ENCODE results near the gene MIS12. TPM values are rescaled to one million over a fixed set of nuclear protein-coding genes. Genes with fewer than 3 reads are reported as not detected.

MIS12 gene
- total RNA-seq, 1 experiment from 2014 or later: 10.6 TPM

DNA sequence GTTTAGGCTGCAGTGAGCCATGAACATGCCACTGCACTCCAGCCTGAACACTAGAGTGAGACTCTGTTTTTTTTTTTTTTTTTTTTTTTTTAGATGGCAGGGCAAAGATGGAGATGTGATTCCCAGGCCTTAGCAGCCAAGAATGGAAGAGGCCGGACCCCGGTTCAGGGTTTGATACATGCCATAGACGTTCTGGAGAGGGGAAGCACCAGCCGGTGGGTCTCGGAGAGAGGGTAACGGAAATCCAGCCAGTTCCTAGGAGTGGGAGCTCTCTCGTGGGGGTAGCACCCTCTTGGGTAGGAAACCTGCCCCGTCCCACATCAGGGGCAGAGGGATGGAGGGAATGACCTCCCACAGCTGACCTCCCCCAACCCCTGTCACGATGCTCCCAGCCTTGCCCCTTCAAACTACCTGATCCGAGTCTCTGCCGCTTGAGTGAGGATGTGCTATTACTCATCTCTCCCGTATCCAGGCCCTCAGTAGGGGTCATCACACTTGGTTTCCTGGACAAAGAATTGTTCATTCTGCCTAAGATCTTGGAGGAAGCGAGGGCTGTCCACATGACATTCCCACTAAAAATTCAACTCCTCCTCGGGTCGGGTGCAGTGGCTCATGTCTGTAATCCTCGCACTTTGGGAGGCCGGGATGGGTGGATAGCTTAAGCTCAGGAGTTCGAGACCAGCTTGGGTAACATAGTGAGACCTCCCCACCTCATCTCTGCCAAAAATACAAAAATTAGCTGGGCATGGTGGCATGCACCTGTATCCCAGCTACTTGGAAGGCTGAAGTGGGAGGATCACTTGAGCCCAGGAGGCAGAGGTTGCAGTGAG is 47.3 kb downstream of the MIS12 start:
- Histone ChIP-seq H3K4me1 (ENCODE audit: insufficient read depth, low read length) (no peaks in the 10 kb centered on the region), H3K36me3 (ENCODE audit: low read depth, low read length) (no peaks in the 10 kb centered on the region), H2AFZ (ENCODE audit: low read length) (no peak overlapping the region), H3K9me2 (replicated peaks; ENCODE audit: low read length) (no peaks in the 10 kb centered on the region), H4K20me1 (ENCODE audit: low read length) (no peaks in the 10 kb centered on the region), H3K9me3 (ENCODE audit: low read length) (no peaks in the 10 kb centered on the region), H3K27ac (ENCODE audit: low read length) (no peak overlapping the region), H3F3A (ENCODE audit: low read length, unreplicated experiment) (no peaks in the 10 kb centered on the region), H3K27me3 (ENCODE audit: low read length) (no peaks in the 10 kb centered on the region), H3K4me2 (ENCODE audit: low read length) (no peak overlapping the region), H3K4me3 (ENCODE audit: low read length) (no peak overlapping the region), H3K79me2 (ENCODE audit: low read length) (no peaks in the 10 kb centered on the region), H3K9ac (ENCODE audit: low read length) (no peak overlapping the region)
- TF ChIP-seq EZH2phosphoT487 (IDR thresholded peaks at IDR 0.05; ENCODE audit: borderline replicate concordance, low read length) (no peak), EZH2 (IDR thresholded peaks at IDR 0.05; ENCODE audit: low read length, unreplicated experiment) (no peak)
- TF ChIP-seq, protein P1, sequence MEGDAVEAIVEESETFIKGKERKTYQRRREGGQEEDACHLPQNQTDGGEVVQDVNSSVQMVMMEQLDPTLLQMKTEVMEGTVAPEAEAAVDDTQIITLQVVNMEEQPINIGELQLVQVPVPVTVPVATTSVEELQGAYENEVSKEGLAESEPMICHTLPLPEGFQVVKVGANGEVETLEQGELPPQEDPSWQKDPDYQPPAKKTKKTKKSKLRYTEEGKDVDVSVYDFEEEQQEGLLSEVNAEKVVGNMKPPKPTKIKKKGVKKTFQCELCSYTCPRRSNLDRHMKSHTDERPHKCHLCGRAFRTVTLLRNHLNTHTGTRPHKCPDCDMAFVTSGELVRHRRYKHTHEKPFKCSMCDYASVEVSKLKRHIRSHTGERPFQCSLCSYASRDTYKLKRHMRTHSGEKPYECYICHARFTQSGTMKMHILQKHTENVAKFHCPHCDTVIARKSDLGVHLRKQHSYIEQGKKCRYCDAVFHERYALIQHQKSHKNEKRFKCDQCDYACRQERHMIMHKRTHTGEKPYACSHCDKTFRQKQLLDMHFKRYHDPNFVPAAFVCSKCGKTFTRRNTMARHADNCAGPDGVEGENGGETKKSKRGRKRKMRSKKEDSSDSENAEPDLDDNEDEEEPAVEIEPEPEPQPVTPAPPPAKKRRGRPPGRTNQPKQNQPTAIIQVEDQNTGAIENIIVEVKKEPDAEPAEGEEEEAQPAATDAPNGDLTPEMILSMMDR (conservative IDR thresholded peaks at IDR 0.05; ENCODE audit: low read depth, low read length): no peak
- BruUV-seq (replicated peaks): no TSS peak
- ATAC-seq: no peak
- CTCF ChIA-PET: no interaction called here
- POLR2A ChIA-PET (ENCODE audit: unreplicated experiment): no interaction called here
- DNase-seq: no peak
- intact Hi-C loops (cut with micrococcal nuclease): no loop called here

DNA sequence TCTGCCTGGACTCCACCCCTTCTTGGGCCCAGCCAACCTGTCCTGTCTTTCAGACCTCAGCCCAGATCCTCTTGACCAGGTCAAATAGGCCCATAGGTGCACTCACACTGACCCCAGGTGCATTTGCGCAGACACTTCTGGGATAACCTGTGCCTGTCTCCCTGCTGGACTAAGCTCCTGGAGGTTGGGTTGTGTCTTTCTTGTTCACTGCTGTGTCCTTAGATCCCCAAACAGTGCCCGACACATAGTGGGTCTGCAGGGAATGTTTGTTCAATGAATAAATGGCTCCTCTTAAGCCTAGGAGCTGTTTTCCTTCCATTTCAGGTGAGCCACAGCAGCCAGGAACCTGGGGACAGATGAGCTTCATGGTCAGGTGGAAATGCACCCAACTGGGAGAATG is 49.1 kb downstream of the MIS12 start:
- DNase-seq (no peak), ATAC-seq (no peak)
- no peak overlapping the region for H2AFZ ChIP-seq (ENCODE audit: low read length)
- BruUV-seq (replicated peaks): no TSS peak
- no peaks in the 10 kb centered on the region for H4K20me1 ChIP-seq (ENCODE audit: low read length)
- no peak overlapping the region for H3K4me2 ChIP-seq (ENCODE audit: low read length)
- no peak overlapping the region for H3K4me3 ChIP-seq (ENCODE audit: low read length)
- ChIA-PET POLR2A (ENCODE audit: unreplicated experiment) (no interaction called here), CTCF (no interaction called here)
- no peaks in the 10 kb centered on the region for H3F3A ChIP-seq (ENCODE audit: low read length, unreplicated experiment)
- H3K36me3 ChIP-seq (ENCODE audit: low read depth, low read length): no peaks in the 10 kb centered on the region
- intact Hi-C loops (cut with micrococcal nuclease): no loop called here
- no peaks in the 10 kb centered on the region for H3K9me3 ChIP-seq (ENCODE audit: low read length)
- no peaks in the 10 kb centered on the region for H3K4me1 ChIP-seq (ENCODE audit: insufficient read depth, low read length)
- TF ChIP-seq EZH2phosphoT487 (IDR thresholded peaks at IDR 0.05; ENCODE audit: borderline replicate concordance, low read length): no peak
- TF ChIP-seq, protein P1 (conservative IDR thresholded peaks at IDR 0.05; ENCODE audit: low read depth, low read length): no peak
- no peak for TF ChIP-seq EZH2 (IDR thresholded peaks at IDR 0.05; ENCODE audit: low read length, unreplicated experiment)
- H3K27ac ChIP-seq (ENCODE audit: low read length): no peak overlapping the region
- no peak overlapping the region for H3K9ac ChIP-seq (ENCODE audit: low read length)
- no peaks in the 10 kb centered on the region for H3K79me2 ChIP-seq (ENCODE audit: low read length)
- H3K9me2 ChIP-seq (replicated peaks; ENCODE audit: low read length): no peaks in the 10 kb centered on the region
- H3K27me3 ChIP-seq (ENCODE audit: low read length): no peaks in the 10 kb centered on the region

DNA sequence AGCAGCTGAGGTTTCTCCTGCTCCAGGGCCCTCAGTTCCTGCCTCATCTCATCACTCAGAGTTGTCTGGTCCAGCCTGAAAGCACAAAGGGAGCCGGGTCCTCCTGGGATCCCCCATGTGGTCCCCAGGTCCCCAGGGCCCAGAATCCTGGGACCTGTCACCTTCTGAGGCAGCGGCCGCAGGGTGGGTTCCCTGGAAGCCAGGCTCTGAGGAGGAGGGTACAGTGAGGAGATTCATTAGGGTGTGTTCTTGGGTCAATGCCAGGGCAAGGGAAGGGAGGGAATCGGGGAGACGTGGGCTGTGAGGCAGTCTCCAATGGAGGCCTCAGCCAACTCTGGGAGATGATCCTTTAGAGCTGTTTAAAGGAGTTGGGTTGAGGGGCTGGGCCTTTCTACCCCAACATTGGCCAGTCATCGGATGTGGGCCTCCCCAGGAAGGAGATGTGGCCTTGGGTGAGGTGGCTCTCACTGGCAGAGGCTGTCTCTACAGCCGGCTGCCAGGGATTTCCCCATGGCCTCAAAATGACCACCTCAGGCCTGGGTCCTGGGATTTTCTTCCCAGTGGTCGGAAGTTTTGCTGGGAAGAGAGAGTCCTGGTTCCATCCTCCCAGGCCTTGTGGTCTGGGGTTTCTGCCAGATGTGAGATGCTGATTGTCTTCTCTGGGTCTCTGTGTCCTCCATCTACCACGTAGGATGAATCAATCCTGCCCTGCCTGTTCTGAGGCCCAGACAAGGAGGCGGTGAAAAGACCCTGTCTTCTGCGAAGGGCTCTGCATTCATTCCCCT is 50.7 kb downstream of the MIS12 start:
- POLR2A ChIA-PET (ENCODE audit: unreplicated experiment): no interaction called here
- H3K4me2 ChIP-seq (ENCODE audit: low read length): no peak overlapping the region
- H3K27me3 ChIP-seq (ENCODE audit: low read length): no peaks in the 10 kb centered on the region
- H4K20me1 ChIP-seq (ENCODE audit: low read length): no peaks in the 10 kb centered on the region
- no peak overlapping the region for H3K4me3 ChIP-seq (ENCODE audit: low read length)
- DNase-seq (no peak), ATAC-seq (no peak)
- BruUV-seq (replicated peaks): no TSS peak
- H3K4me1 ChIP-seq (ENCODE audit: insufficient read depth, low read length): no peaks in the 10 kb centered on the region
- TF ChIP-seq, protein P1 (conservative IDR thresholded peaks at IDR 0.05; ENCODE audit: low read depth, low read length): no peak
- TF ChIP-seq EZH2 (IDR thresholded peaks at IDR 0.05; ENCODE audit: low read length, unreplicated experiment): no peak
- no peak for TF ChIP-seq EZH2phosphoT487 (IDR thresholded peaks at IDR 0.05; ENCODE audit: borderline replicate concordance, low read length)
- intact Hi-C loops (cut with micrococcal nuclease): no loop called here
- no peaks in the 10 kb centered on the region for H3K9me2 ChIP-seq (replicated peaks; ENCODE audit: low read length)
- no peaks in the 10 kb centered on the region for H3K36me3 ChIP-seq (ENCODE audit: low read depth, low read length)
- CTCF ChIA-PET: no interaction called here
- H3K9me3 ChIP-seq (ENCODE audit: low read length): no peaks in the 10 kb centered on the region
- no peak overlapping the region for H3K9ac ChIP-seq (ENCODE audit: low read length)
- H3F3A ChIP-seq (ENCODE audit: low read length, unreplicated experiment): no peaks in the 10 kb centered on the region
- H2AFZ ChIP-seq (ENCODE audit: low read length): no peak overlapping the region
- H3K79me2 ChIP-seq (ENCODE audit: low read length): no peaks in the 10 kb centered on the region
- H3K27ac ChIP-seq (ENCODE audit: low read length): no peak overlapping the region

Data from PC-3 (cell line).